NCI-H460 (cell line): ENCODE data around the gene WFDC10B. TPM values are rescaled to one million over a fixed set of nuclear protein-coding genes. Genes with fewer than 3 reads are reported as not detected.
"Not testable (repeated sequence)": the region's sequence is repeated elsewhere in the genome, so short reads cannot be mapped to it uniquely, and the experiment has no call there.

ENCODE experiments used
- DNase-seq: peaks from one replicate; pipeline ENCODE4 v3.0.0-alpha.2; 2016; ENCODE audit warnings: low read depth; ENCODE audit errors: extremely low read depth
- polyA plus RNA-seq: library from polyadenylated mRNA; depleted of rRNA; stranded (reverse); fragments of >200 nt; gene quantifications from 2 replicates; pipeline ENCODE4 v1.2.3, GENCODE V29; 2014; cell fraction: nucleus; rRNA removed
- total RNA-seq: library from RNA; depleted of rRNA; stranded (reverse); fragments of >200 nt; shearing (Covaris generic); gene quantifications from 2 replicates; pipeline ENCODE4 v1.2.3, GENCODE V29; 2014; rRNA removed

Gene WFDC10B
- not detected in 2 replicates for total RNA-seq
- not detected in 2 replicates for polyA plus RNA-seq

GRCh38 chr20:45704969-45705637, at the start of gene WFDC10B:
TSS of gene WFDC10B (minus strand) at chr20:45705019. CDS start at chr20:45685992, 19,027 bp downstream.
- DNase-seq: no peak

GRCh38 chr20:45752746-45753145, 47.9 kb upstream of the WFDC10B start:
- DNase-seq: no peak

GRCh38 chr20:45751721-45752120, 46.9 kb upstream of the WFDC10B start:
- no peak for DNase-seq

- no peak for DNase-seq
Measured at GRCh38 chr20:45745015-45745414, 40.2 kb upstream of the WFDC10B start.

- no peak for DNase-seq
Measured at GRCh38 chr20:45742596-45742995, 37.8 kb upstream of the WFDC10B start.

- DNase-seq: no peak
Measured at GRCh38 chr20:45735988-45736387, 31.2 kb upstream of the WFDC10B start.

GRCh38 chr20:45735552-45735951, 30.7 kb upstream of the WFDC10B start:
- DNase-seq: no peak

- DNase-seq: no peak
Measured at GRCh38 chr20:45732199-45732598, 27.4 kb upstream of the WFDC10B start.

GRCh38 chr20:45727044-45727443, 22.2 kb upstream of the WFDC10B start:
- no peak for DNase-seq

GRCh38 chr20:45725134-45725533, 20.3 kb upstream of the WFDC10B start:
- DNase-seq: no peak

GRCh38 chr20:45722047-45722446, 17.2 kb upstream of the WFDC10B start, which contains the start of gene SPINT4:
TSS of gene SPINT4 (plus strand) at chr20:45722347. CDS start at chr20:45722368, 21 bp downstream.
- DNase-seq: no peak

GRCh38 chr20:45716141-45716688, 11.4 kb upstream of the WFDC10B start:
- DNase-seq: not testable (repeated sequence)

GRCh38 chr20:45701873-45702272, 2.9 kb downstream of the WFDC10B start, which contains the start of gene WFDC13:
TSS of gene WFDC13 (plus strand) at chr20:45702038. CDS start at chr20:45702124, 86 bp downstream.
- no peak for DNase-seq

GRCh38 chr20:45701104-45701503, 3.7 kb downstream of the WFDC10B start:
- no peak for DNase-seq

GRCh38 chr20:45695496-45695895, 9.3 kb downstream of the WFDC10B start:
- no peak for DNase-seq

- not testable (repeated sequence) for DNase-seq
Measured at GRCh38 chr20:45693346-45693745, 11.5 kb downstream of the WFDC10B start.

- DNase-seq: no peak
Measured at GRCh38 chr20:45685896-45686295, 18.9 kb downstream of the WFDC10B start.

- no peak for DNase-seq
Measured at GRCh38 chr20:45679650-45680049, 25.2 kb downstream of the WFDC10B start.

GRCh38 chr20:45672765-45673164, 32.1 kb downstream of the WFDC10B start:
- no peak for DNase-seq

GRCh38 chr20:45670139-45670538, 34.7 kb downstream of the WFDC10B start, which contains the start of gene WFDC11:
TSS of gene WFDC11 (minus strand) at chr20:45670239. CDS start at chr20:45650600, 19,639 bp downstream.
- no peak for DNase-seq

GRCh38 chr20:45657038-45657437, 47.8 kb downstream of the WFDC10B start:
- not testable (repeated sequence) for DNase-seq

GRCh38 chr20:45651726-45652125, 53.1 kb downstream of the WFDC10B start:
- not testable (repeated sequence) for DNase-seq
